IPS-18a (cell line): ENCODE results near the gene RAB4A.

Source experiments
- H3K27ac ChIP-seq: one replicate; pipeline ENCODE4 v1.5.1; 2013; ENCODE audit warnings: low read length
- H3K27me3 ChIP-seq: one replicate; pipeline ENCODE4 v1.6.1; 2013; ENCODE audit warnings: mild to moderate bottlenecking, low read length; ENCODE audit not compliant: control insufficient read depth, insufficient read depth
- H3K36me3 ChIP-seq: one replicate; pipeline ENCODE4 v1.6.1; 2013; ENCODE audit warnings: low read depth, low read length; ENCODE audit not compliant: control insufficient read depth
- H3K4me1 ChIP-seq: one replicate; pipeline ENCODE4 v1.6.1; 2013; ENCODE audit warnings: low read depth, low read length; ENCODE audit not compliant: control insufficient read depth
- H3K4me3 ChIP-seq: one replicate; pipeline ENCODE4 v1.5.1; 2013; ENCODE audit warnings: low read length
- H3K9ac ChIP-seq: one replicate; pipeline ENCODE4 v1.6.1; 2013; ENCODE audit warnings: mild to moderate bottlenecking, low read length, moderate library complexity
- H3K9me3 ChIP-seq: one replicate; pipeline ENCODE4 v1.6.1; 2013; ENCODE audit warnings: low read depth, low read length; ENCODE audit not compliant: control insufficient read depth

Gene RAB4A

DNA sequence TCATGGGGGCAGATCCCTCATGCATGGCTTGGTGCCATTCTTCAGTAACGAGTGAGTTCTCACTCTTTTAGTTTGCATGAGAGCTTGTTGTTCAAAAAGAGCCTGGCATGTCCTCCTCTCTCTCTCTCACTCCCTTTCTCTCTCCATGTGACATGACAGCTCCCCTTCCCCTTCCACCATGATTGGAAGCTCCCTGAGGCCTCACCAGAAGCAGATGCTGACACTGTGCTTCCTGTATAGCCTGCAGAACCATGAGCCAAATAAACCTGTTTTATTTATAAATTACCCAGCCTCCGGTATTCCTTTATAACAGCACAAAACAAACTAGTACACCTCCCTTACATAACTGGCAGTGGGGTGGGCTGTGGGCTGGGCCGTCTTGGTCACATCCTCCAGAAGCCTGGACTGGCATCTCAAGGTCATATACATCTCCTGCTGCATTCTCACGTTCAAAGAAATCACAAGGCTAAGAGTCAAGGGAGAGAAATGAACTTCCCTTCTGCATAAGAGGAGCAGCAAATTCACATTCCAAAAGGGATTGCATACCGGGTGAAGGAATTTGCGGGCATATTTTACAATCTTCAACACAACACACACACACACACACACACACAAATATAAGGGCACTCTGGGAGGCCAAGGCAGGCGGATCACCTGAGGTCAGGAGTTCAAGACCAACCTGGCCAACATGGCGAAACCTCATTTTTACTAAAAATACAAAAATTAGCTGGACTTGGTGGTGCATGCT, 74.2 kb downstream of the RAB4A start:
- no peak overlapping the region for H3K9ac ChIP-seq
- no peak overlapping the region for H3K27ac ChIP-seq
- H3K4me1 ChIP-seq, result peaks cover 3% of the 10 kb centered on the region
- H3K27me3 ChIP-seq, result peaks cover 27% of the 10 kb centered on the region
- H3K9me3 ChIP-seq, result no peaks in the 10 kb centered on the region
- H3K36me3 ChIP-seq, result no peaks in the 10 kb centered on the region
- no peak overlapping the region for H3K4me3 ChIP-seq

DNA sequence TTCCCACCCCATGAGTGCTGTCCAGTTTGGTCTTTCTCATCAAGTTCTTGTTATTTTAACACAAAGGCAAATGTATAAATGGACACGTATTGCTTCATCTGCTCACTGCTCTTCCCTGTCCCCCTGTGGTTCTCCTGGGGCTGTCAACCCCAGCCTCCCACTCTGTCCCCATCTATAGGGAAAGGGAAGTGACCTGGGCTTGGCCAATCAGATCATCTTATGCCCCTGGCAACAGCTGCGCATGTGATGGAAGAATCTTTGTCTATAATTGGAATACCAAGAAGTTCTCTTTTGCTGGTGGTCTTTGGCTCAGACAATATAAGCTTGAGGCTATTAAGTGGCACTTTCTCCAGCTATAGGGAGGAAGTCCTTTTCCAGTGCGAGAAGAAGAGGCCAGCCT, 76.6 kb downstream of the RAB4A start:
- Histone ChIP-seq H3K36me3 (no peaks in the 10 kb centered on the region), H3K9ac (no peak overlapping the region), H3K27ac (no peak overlapping the region), H3K27me3 (peaks cover 22% of the 10 kb centered on the region), H3K4me3 (no peak overlapping the region), H3K4me1 (peaks cover 3% of the 10 kb centered on the region), H3K9me3 (no peaks in the 10 kb centered on the region)

DNA sequence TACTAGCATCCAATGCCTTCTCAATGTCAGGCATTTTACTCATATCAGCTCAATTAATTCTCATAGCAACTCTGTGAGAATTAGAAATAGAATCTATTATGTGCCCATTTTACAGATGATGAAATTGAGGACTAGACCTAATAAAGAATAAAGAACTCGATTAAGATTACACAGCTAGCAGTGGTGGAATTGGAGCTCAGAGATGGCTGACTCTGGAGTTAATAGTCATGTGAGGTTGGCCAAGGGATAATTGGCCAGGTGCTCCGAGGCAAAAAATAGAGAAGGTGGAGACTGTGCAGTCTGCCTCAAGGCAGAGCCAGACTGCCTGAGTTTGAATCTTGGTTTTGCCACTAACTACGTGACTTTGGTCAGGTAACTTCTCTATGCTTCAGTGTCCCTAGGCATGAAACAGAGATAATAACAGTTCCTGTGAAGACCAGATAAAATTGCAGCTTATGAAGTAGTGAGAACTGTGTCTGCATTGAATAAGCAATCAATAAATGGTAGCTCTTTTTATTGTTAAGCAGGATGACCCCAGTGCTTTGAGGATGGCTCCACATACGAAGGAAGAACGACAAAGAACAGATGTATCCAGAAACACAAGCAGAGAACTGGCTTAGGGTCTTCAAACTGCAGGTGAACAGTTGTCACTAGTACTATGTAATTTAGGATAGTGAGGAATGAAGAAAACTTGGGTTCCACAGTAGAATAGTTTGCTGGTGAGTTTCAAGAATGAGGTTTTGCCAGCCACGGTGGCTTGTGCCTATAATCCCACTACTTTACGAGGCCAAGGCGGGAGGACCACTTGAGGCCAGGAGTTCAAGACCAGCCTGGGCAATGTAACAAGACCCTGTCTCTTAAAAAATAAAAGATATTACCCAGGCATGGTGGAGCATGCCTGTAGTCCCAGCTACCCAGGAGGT, 78.8 kb downstream of the RAB4A start:
- no peaks in the 10 kb centered on the region for H3K36me3 ChIP-seq
- no peak overlapping the region for H3K9ac ChIP-seq
- H3K27ac ChIP-seq, result no peak overlapping the region
- no peak overlapping the region for H3K4me3 ChIP-seq
- H3K4me1 ChIP-seq, result no peaks in the 10 kb centered on the region
- peaks cover 4% of the 10 kb centered on the region for H3K27me3 ChIP-seq
- peaks cover 7% of the 10 kb centered on the region for H3K9me3 ChIP-seq

DNA sequence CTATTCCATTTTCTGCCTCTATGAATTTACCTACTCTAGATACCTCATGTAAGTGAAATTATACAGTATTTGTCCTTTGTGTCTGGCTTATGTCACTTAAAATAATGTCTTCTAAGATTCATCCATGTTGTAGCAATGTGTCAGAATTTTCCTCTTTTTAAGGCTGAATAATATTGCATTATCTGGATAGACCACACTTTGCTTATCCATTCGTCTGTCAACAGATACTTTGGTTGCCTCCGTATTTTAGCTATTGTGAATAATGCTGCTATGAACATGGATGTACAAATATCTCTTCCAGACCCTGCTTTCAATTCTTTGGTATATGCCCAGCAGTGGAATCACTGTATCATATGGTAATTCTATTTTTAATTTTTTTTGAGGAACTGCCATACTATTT, 82.1 kb downstream of the RAB4A start:
- Histone ChIP-seq H3K4me3 (no peak overlapping the region), H3K27me3 (no peaks in the 10 kb centered on the region), H3K36me3 (no peaks in the 10 kb centered on the region), H3K9me3 (peaks cover 7% of the 10 kb centered on the region), H3K4me1 (no peaks in the 10 kb centered on the region), H3K9ac (no peak overlapping the region), H3K27ac (no peak overlapping the region)

DNA sequence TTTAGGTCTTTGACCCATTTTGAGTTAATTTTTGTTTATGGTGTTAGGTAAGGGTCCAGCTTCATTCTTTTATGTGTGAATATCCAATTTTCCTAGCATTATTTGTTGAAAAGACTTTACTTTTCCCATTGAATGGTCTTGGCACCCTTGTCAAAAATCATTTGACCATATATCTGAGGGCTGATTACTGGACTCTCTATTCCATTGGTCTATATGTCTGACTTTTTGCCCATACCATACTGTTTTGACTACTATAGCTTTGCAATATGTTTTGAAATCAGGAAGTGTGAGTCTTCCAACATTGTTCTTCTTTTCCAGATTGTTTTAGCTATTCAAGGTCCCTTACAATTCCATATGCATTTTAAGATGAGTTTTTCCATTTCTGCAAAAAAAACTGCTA, 83.3 kb downstream of the RAB4A start:
- Histone ChIP-seq H3K27me3 (no peaks in the 10 kb centered on the region), H3K36me3 (no peaks in the 10 kb centered on the region), H3K27ac (no peak overlapping the region), H3K9me3 (peaks cover 7% of the 10 kb centered on the region), H3K9ac (no peak overlapping the region), H3K4me1 (no peaks in the 10 kb centered on the region), H3K4me3 (no peak overlapping the region)
